Panc1 (cell line): Measurements from ENCODE around the gene ITFG1.

ENCODE experiments used
- POLR2AphosphoS5 ChIP-seq: IDR thresholded peaks from 2 replicates; pipeline ENCODE4 v1.6.1; 2012; ENCODE audit warnings: mild to moderate bottlenecking, low read depth, low read length, moderate library complexity
- SIN3A ChIP-seq: IDR thresholded peaks from 2 replicates; pipeline ENCODE4 v1.6.1; 2012; ENCODE audit warnings: low read depth, mild to moderate bottlenecking, low read length, moderate library complexity, borderline replicate concordance; ENCODE audit not compliant: insufficient read depth
- TF ChIP-seq, protein P1 (sequence below): fragments of 450-650 bp; IDR thresholded peaks from 2 replicates; pipeline ENCODE4 v1.5.1; 2017; ENCODE audit warnings: mild to moderate bottlenecking

DNA sequence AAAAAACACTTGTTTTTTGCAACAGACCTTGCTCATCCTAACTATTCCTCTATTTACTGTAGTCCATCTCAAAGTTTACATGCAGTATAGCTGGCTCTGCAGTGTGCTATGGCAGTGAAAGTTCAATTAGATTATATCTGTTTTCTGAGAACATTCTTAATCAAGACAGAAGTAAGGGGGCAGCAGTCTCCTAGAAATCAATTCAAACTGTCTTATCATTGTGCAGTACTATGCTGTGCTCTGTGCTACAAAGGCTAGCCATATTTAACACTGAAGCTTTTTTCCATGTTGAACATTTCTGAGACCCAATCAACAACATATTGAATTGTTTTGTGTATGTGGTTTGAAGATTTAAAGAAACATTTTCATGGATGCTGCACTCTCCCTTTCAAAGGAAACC, 328.6 kb downstream of the ITFG1 start:
- TF ChIP-seq, protein P1, sequence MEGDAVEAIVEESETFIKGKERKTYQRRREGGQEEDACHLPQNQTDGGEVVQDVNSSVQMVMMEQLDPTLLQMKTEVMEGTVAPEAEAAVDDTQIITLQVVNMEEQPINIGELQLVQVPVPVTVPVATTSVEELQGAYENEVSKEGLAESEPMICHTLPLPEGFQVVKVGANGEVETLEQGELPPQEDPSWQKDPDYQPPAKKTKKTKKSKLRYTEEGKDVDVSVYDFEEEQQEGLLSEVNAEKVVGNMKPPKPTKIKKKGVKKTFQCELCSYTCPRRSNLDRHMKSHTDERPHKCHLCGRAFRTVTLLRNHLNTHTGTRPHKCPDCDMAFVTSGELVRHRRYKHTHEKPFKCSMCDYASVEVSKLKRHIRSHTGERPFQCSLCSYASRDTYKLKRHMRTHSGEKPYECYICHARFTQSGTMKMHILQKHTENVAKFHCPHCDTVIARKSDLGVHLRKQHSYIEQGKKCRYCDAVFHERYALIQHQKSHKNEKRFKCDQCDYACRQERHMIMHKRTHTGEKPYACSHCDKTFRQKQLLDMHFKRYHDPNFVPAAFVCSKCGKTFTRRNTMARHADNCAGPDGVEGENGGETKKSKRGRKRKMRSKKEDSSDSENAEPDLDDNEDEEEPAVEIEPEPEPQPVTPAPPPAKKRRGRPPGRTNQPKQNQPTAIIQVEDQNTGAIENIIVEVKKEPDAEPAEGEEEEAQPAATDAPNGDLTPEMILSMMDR: no peak; the same call in 1 of the 2 replicates
- no peak for TF ChIP-seq SIN3A
- no peak for TF ChIP-seq POLR2AphosphoS5
